Left kidney (tissue), 2 donors: Measurements from ENCODE around the gene SFSWAP. TPM values are rescaled to one million over a fixed set of nuclear protein-coding genes. Genes with fewer than 3 reads are reported as not detected.

Experiments
- DNase-seq: peaks from one replicate; pipeline ENCODE4 v3.0.0-alpha.2; 2013
- polyA plus RNA-seq: library from polyadenylated mRNA; unstranded; fragments of 120-200 nt; gene quantifications from one replicate; pipeline ENCODE4 v1.2.1, GENCODE V29; 2013; ENCODE audit not compliant: insufficient read length

The SFSWAP gene
- polyA plus RNA-seq, 1 donor: 52.6 TPM

GRCh38 chr12:131787143-131787660, 76.3 kb downstream of the SFSWAP start:
- no peak for DNase-seq

- no peak for DNase-seq
Measured at GRCh38 chr12:131788070-131788469, 77.2 kb downstream of the SFSWAP start.

GRCh38 chr12:131789638-131790037, 78.7 kb downstream of the SFSWAP start:
- no peak for DNase-seq

GRCh38 chr12:131793243-131794022, 82.5 kb downstream of the SFSWAP start:
- no peak for DNase-seq

GRCh38 chr12:131794061-131794460, 83.2 kb downstream of the SFSWAP start:
- no peak for DNase-seq

GRCh38 chr12:131794573-131794972, 83.7 kb downstream of the SFSWAP start:
- DNase-seq: no peak

GRCh38 chr12:131795064-131795463, 84.2 kb downstream of the SFSWAP start:
- DNase-seq: no peak

- no peak for DNase-seq
Measured at GRCh38 chr12:131795690-131796410, 85.0 kb downstream of the SFSWAP start.

GRCh38 chr12:131796411-131796736, 85.5 kb downstream of the SFSWAP start:
- DNase-seq: no peak

GRCh38 chr12:131796754-131797587, 86.1 kb downstream of the SFSWAP start:
- no peak for DNase-seq

GRCh38 chr12:131797588-131797934, 86.7 kb downstream of the SFSWAP start:
- DNase-seq: no peak

GRCh38 chr12:131799195-131799594, 88.3 kb downstream of the SFSWAP start:
- DNase-seq: no peak

GRCh38 chr12:131799828-131800593, 89.1 kb downstream of the SFSWAP start:
- no peak for DNase-seq

GRCh38 chr12:131800594-131801135, 89.8 kb downstream of the SFSWAP start:
- no peak for DNase-seq

GRCh38 chr12:131801254-131801866, 90.5 kb downstream of the SFSWAP start:
- DNase-seq: no peak

GRCh38 chr12:131803961-131804521, 93.2 kb downstream of the SFSWAP start:
- DNase-seq: no peak

GRCh38 chr12:131805421-131805820, 94.5 kb downstream of the SFSWAP start:
- no peak for DNase-seq

GRCh38 chr12:131806674-131807073, 95.8 kb downstream of the SFSWAP start:
- DNase-seq: no peak

GRCh38 chr12:131808744-131809371, 98.0 kb downstream of the SFSWAP start:
- DNase-seq: no peak
